ENCODE results near the gene GHDC.
"Not testable (repeated sequence)": the region's sequence is repeated elsewhere in the genome, so short reads cannot be mapped to it uniquely, and the experiment has no call there.

GHDC gene

GRCh38 chr17:42202159-42202558, 7.9 kb upstream of the GHDC start:
- no peak for DNase-seq (ENCODE audit: low read depth)

- DNase-seq (ENCODE audit: low read depth) = no peak
Measured at GRCh38 chr17:42201458-42201772, 7.1 kb upstream of the GHDC start.

- no peak for DNase-seq (ENCODE audit: low read depth)
Measured at GRCh38 chr17:42200706-42201457, 6.6 kb upstream of the GHDC start.

DNA sequence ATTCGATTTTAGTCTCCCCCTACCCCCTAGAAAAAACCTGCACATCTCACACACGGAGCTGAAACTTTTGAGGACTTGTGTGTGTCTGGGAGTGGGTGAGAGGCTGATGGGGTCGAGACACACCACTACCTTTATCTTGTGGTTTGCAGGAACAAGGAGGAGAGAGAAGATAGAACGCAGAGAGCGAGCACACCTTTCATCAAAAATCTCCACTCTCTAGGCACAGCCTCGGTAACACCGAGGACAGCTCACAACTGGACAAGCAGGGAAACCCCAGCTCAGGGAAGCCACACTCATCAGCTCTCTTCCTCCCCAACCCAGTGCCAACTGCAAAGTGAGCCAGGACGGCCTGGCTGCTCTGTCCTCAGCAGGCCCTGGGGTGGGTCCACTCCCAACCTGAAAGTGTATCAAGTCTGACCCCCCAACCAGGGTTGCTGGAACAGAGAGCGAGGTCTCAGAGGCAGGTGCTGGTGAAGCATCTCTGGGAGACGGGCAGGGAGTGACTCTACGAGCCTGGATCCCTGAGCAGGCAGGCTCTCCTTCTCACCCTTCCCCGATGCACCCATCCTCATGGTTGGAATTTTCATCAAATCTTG, 5.2 kb upstream of the GHDC start:
- no peak for DNase-seq (ENCODE audit: low read depth)

DNA sequence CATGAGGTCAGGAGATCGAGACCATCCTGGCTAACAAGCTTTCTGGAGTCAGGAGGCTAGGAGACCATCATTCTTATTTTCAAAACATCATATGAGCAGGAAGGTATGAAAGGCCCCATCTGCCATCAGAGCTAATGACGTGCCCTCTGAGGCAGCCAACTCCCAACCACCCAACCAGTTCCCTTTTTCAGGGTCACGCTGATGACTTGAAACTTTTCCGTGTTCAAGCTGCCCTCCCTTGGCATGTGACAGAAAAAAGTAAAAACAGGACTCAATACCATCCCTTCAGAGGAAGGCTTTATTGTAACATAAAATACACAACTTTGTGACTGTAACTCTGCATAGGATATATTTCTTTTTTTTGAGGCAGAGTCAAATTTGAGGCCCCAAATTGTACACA, 4.6 kb upstream of the GHDC start:
- DNase-seq (ENCODE audit: low read depth) = no peak

DNA sequence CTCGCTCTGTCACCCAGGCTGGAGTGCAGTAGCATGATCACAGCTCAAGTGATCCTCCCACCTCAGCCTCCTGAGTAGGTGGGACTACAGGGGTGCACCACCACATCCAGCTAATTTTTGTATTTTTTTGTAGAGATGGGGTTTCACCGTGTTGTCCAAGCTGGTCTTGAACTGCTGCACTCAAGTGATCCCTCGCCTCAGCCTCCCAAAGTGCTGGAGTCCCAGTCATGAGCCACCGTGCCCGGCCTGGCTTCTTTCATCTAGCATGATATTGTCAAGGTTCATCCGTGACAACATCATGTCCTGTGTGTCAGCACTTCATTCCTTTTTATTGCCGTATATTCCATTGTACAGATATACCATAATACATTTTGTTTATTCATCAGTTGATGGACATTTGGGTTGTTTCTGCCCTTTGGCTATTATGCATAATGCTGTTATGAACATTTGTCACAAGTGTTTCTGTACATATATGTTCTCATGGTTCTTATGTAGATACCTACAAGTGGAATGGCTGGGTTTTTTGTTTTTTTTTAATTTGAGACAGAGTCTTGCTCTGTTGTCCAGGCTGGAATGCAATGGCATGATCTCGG, 3.4 kb upstream of the GHDC start:
- DNase-seq (ENCODE audit: low read depth) = no peak

- no peak for DNase-seq (ENCODE audit: low read depth)
Measured at GRCh38 chr17:42193216-42193968, 902 bp downstream of the GHDC start.

DNA sequence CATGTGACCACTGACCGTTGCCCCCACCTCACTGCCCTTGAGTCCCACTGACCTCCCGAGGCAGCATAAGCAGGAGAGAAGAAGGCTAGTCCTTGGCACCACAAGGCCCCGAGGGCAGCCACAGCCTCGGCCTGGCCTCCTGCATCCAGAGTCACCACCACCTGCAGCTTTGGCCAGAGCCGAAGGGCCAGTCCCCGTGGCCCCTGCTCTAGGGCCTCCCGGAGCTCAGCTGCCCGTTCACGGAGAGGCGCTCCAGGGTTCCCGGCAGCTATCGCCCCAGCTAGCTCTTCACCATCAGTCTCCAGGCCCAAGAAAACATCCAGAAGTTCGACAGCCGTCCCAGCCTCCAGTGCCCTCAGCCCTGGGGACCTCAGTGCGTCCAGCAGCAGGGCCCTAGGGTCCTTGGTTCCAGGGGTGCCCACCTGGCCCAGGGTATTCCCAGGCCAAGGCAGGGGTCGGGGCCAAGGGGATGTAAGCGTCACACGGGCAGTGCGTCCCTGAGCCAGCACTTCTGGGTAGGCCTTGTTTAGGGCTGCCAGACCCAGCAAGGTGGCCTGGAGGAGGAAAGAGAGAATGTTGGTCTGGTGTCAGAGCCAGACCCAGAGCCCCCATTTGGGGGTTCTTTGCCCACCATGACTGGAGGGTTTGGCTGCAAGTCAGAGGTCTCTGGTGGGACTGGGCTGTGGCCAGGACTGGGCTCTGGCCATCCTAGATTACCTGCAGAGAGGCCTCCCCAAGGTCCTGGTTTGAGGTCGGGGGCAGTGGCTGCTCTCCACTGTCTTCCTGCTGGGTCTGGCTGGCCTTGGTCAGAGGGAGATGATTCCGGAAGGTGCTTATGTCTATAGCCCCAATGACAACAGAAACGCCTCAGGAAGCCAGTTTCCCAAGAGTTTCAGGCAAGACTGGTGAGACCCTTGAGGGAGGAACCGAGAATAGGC, 1.8 kb downstream of the GHDC start:
- no peak for DNase-seq (ENCODE audit: low read depth)

- no peak for DNase-seq (ENCODE audit: low read depth)
Measured at GRCh38 chr17:42191275-42191608, 3.1 kb downstream of the GHDC start.

- no peak for DNase-seq (ENCODE audit: low read depth)
Measured at GRCh38 chr17:42190491-42191274, 3.6 kb downstream of the GHDC start.

DNA sequence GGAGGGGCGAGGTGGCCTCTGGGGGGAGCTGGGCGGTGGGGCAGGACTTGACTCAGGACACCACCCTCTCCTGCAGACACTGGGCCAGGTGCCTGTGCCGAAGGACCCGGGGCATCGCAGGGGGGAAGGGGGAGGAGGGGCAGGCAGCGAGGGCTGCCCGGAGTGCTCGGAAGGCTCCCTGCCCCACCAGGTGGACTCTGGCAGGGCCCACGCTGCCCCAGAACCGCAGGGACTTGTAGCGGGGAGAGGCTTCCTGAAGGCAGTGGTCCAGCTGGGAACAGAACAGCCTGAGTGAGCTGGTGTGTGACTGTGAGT, 4.7 kb downstream of the GHDC start:
- no peak for DNase-seq (ENCODE audit: low read depth)

- no peak for DNase-seq (ENCODE audit: low read depth)
Measured at GRCh38 chr17:42188749-42189650, 5.3 kb downstream of the GHDC start.

DNA sequence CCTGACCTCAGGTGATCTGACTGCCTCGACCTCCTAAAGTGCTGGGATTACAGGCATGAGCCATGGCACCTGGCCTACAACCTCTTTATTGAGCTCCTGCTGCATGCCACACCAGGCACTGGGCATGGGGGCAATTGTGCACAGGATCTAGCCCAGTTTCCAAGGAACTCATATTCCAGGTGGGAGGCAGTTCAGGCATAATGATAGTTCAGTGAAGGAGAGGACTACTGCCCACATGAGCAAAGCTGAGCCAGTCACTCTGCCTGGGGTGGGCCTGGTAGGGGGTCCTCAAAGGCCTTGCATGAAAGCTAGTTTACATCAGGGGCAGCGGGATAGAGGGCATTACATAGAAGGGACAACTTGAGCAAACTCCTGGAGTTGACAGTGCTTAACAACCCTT, 6.5 kb downstream of the GHDC start:
- no peak for DNase-seq (ENCODE audit: low read depth)

DNA sequence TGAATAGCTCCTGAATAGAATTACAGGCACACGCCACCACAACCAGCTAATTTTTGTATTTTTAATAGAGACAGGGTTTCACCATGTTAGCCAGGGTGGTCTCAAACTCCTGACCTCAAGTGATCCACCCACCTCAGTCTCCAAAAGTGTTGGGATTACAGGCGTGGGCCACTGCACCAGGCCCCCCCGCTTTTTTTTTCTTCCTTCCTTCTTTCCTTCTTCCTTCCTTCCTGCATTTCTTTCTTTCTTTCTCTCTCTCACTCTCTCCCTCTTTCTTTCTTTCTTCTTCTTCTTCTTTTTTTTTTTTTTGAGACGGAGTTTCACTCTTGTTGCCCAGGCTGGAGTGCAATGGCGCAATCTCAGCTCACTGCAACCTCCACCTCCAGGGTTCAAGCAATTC, 8.1 kb downstream of the GHDC start:
- not testable (repeated sequence) for DNase-seq (ENCODE audit: low read depth)

- DNase-seq (ENCODE audit: low read depth) = no peak
Measured at GRCh38 chr17:42185621-42185930, 8.7 kb downstream of the GHDC start.

GRCh38 chr17:42184713-42185620, 9.3 kb downstream of the GHDC start, which contains the start of gene HCRT:
HCRT (minus strand) TSS chr17:42185452; CDS start chr17:42185365, 87 bp downstream.
- DNase-seq (ENCODE audit: low read depth) = no peak

- DNase-seq (ENCODE audit: low read depth) = no peak
Measured at GRCh38 chr17:42183741-42184711, 10.3 kb downstream of the GHDC start.

Measured in non-pigmented ciliary epithelial cell (primary cell).